ENCODE results near the gene ZNF599.
"Not testable (repeated sequence)": the region's sequence is repeated elsewhere in the genome, so short reads cannot be mapped to it uniquely, and the experiment has no call there.

The ZNF599 gene

DNA sequence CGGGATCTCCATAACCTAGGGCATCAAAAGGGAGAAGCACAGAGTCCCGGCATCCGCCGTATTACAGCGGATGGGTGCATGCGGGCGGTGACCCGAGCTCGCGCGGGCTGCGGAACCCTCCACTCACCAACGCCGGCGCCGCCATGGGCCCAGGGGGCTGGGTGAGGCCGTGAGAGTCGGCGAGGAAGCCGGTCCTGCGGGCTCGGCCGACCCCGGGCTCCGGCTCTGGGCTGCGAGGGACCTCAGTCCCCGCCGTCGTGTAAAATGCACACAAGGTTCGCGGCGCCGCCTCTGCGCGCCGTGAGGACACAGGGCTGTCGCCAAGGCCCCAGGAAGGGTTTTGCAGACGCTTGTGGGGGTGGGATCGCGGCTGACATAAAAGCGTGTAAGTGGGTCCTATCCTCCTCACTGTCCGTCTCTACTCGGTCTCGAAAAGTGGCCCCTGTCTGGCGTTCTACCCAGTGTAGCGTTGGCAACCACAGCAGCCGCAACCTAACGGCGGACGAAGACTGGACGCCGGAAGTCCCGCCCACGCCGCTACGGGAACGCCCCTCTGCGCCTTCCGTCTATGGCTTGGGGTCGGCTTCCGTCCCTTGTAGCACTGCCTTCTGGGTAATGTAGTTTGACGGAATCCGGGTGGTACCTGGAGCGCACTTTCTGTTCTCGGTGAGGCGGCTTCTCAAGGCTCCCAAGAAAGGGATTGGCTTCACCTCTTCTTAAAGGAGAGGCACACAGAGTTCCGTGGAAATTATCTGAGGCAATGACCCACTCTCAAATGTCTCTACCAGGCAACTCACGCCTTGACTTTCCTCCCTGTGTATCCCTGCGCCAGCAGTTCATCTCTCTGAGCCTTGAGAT lies at the start of gene ZNF599:
Gene ZNF599, minus strand, starts transcription at position 519 of the 858 bp plus-strand sequence. Its CDS starts 374 bp downstream, at position 145.
- DNase-seq, result peak; percentile 79 to 84

DNA sequence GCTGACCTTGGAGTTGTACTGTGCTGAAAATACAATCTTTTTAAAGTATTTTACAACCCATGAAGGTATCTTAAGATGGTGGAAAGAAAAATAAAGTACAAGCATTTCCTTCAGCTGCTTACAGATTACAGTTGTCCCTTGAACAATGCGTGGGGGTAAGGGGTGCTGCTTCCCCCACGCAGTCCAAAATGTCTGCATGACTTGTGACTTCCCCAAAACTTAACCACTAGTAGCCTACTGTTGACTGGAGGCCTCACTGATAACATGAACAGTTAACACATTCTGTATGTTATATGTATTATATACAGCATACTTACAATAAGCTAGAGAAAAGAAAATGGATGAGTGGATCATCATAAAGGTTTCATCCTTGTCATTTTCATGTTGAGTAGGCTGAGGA lies 45.3 kb upstream of the ZNF599 start:
- DNase-seq, result no peak

DNA sequence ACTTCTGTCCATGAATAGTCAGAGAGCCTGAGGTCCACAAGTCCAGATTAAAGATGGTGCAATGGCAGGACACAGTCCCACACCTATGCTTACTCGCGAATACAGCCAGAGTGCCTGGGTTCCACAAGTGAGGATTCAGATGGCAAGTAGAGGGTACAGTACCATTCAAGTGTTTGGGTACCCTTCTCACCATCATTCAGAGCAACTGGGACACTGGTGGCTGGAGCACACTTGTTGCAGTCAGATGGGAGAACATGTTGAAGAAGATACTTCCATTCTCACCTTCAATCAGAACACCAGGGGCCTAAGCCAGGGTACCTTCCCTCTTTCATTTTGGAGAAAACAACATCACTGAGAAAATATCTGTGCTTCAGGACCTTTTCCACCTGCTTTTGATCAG lies 43.7 kb upstream of the ZNF599 start:
- DNase-seq, result no peak

- DNase-seq, result no peak
Measured at GRCh38 chr19:34808566-34808965, 35.6 kb upstream of the ZNF599 start.

DNA sequence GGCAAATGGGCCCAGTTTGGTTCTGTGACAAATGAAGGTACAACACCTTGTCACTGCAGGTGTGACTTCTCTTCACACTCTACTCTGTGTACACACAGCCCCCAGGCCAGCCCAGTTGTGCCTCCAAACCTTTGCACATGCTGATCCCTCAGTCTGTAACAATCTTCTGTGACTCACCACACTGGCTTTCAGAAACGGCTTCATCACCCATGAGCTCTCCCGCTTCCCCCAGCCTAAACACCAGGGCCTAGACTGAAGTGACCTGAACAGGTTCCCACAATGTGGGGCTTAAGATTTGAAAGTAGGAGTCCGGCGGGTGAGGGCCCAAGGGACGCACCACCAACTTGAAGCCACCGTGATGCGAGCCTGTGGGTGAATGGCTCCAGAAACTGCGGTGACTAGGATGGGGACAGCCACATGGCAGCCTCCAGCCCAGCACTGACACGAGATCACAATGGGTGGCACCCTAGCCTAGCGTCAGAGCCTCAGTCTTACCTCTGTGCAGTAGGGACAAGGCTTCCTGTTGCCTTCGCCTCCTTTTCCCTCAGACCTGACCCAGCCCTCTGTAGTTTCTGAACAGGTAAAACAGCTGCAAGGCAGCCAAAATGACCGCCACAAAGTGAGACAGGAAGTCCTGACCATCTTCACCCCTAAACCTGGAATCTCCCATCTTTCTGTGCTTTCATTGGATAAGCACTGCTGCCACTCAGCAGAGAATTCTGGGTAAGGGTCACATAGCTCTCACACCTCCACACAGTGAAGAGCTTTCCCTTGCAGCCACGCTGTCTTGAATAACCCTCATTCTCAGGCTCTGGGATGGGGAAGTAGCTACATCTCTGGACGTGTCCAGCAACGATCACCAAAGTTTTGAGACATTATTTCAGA lies 34.2 kb upstream of the ZNF599 start:
- DNase-seq, result no peak

DNA sequence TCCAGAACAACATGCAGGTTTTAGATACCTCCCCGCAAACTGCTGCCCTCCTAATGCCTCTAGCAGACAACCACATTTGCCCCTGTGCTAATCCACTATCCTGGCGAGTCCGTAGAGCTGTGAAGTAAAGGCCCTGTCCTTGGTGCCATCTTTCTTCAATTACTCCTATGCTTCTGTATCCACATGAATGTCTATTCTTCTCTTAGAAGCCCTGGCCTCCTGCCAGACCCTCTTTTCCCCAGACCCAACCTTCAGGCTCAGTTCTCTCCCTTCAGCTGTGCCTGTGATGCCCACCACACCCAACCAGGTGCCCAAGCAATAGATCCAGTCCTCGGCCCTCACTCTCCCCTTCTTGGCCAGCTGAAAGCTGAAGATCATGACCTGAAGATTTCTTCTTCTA lies 31.1 kb upstream of the ZNF599 start:
- no peak for DNase-seq

GRCh38 chr19:34796953-34797352 lies 23.9 kb upstream of the ZNF599 start:
- not testable (repeated sequence) for DNase-seq

DNA sequence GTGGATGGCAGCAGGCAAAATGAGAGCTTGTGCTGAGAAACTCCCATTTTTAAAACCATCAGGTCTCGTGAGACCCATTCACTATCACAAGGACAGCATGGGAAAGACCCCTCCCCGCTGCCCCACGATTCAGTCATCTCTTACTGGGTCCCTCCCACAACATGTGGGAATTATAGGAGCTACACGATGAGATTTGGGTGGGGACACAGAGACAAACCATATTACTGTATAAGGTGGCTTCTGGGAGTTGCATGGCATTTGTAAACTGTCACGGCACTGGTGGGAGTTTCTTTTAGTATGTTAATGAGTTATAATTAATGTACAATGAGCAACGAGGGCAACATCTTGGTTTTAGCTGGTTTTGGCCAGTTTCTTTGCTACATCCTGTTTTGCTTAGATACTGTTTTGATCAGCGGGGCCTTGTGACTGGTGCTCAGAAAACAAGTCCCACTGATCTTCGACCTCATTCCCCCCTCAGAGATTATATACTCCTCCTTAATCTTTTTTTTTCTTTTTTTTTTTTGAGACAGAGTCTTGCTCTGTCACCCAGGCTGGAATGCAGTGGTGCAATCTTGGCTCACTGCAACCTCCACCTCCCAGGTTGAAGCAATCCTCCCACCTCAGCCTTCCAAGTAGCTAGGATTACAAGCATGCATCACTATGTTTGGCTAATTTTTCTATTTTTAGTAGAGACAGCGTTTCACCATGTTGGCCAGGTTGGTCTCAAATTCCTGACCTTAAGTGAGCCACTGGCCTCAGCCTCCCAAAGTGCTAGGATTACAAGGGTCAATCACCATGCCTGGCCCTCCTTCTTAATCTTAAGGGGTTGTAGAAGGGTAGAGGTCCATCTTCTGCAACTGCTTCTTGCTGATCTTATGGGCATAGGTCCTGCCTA lies 21.3 kb upstream of the ZNF599 start:
- no peak for DNase-seq

GRCh38 chr19:34793565-34793964 lies 20.6 kb upstream of the ZNF599 start:
- DNase-seq, result no peak

DNA sequence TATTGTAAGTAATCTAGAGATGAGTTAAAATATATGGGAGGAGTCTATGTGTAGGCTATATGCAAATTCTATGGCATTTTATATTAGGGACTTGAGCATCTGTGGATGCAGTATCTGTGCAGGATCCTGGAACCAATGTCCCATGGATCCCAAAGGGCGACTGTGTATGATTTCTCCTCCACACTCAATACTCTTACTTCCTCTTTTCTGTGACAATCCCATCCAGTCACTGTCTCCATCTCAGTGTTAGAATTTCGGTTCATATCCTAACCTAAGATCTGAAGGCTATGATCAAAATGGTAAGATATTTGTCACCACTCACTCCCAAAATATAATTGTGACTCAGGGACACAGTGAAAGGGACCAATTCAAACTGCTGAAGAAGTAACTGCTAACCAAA lies 15.1 kb upstream of the ZNF599 start:
- no peak for DNase-seq

GRCh38 chr19:34787059-34787824 lies 14.2 kb upstream of the ZNF599 start:
- no peak for DNase-seq

DNA sequence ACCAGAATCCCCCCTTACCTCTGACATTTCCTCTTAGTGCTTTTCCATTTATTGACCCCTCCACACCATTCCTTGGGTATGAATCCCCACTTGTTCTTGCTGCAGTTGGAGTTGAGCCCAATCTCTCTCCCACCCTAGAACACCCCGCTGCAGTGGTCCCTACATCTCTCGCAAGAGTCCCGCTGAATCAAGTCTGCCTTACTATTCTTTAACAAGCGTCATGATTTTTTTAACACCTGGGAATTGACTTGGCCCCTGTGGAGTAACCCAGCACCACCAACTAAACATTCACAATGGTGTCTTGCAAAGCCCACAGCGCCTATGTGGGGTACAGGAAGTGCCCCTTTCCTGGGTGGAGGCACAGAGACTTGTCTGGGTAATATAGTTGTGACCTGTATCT lies 13.2 kb upstream of the ZNF599 start:
- no peak for DNase-seq

DNA sequence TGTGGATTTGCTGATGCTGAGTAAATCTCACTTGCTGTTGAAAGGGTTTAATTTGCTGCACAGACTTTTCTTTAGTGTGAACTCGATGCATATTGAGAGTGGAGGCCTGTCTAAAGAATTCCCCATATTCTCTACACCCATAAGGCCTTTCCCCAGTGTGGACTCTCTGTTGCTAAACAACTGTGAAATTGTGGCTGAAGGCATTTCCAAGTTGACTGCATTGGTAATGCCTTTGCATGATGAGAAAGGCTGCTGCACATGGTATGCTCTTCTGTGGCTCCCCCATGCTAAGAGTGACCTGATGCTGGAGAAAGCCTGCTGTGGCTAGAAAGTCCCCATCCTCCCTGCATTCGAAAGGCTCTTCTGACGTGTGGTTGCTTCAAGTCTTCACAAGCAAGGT lies 6.6 kb upstream of the ZNF599 start:
- DNase-seq, result no peak

DNA sequence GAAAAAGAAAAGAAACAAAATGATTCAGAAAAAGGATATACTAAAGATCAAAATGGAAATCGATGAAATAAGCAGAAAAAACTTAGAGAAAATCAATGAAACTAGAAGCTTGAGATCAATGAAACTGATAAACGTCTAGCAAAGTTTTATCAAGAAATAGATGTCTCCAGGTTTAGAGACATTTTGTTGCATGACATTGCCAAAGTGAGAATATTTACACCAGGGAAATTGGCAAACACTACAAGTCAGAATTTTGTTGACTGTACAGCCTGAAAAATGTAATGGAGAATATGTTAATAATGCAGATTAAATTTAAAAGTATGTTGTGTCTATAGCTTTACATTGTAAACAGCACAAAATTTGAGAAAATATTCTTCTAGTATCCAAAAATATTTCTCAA lies 5.3 kb upstream of the ZNF599 start:
- DNase-seq, result no peak

DNA sequence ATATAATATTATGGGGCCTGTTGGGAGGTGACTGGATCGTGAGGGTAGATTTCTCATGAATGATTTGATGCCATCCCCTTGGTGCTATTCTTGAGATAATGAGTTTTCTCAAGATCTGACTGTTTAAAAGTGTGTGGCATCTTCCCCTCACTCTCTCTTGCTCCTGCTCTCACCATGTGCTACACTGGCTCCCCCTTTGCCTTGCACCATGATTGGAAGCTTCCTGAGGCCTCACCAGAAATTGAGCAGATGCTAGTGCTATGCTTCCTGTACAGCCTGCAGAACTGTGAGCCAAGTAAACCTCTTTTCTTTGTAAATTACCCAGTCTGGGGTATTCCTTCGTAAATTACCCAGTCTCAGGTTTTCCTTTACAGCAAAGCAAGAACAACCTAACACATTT lies 1.8 kb upstream of the ZNF599 start:
- DNase-seq, result no peak

DNA sequence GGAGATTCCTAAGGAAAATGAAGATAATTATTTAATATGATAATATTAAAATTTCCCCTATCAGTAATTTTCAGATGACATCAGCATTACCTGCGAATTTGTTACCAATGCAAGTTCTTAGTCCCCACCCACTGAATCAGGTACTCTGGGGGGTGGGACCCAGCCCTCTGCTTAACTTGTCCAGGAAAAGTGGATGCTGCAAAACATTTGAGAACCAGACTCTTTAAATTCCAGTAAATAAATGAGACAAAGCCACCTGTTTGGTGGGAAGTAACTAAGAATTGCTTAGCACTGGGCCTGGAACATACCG lies 495 bp upstream of the ZNF599 start:
- no peak for DNase-seq

- DNase-seq, result no peak
Measured at GRCh38 chr19:34767951-34768350, 5.1 kb downstream of the ZNF599 start.

DNA sequence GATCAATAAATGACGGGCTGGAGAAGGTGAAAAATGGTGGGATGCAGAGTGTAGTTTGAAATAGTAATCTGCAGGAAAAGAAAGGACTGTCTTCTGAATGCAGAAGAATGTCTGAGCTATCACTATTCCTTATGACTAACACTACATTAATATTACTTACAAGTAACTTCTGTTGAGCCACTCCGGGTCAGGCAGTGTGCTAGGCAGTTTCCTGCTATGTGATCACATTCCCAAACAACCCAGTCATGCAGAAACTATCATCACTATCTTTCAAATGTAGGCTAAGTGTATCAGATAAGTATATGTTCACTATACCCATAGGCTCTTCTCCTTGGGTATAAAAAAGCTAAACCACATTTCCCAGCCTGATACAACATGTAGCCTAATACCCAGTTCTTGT lies 6.6 kb downstream of the ZNF599 start:
- no peak for DNase-seq

- DNase-seq, result no peak
Measured at GRCh38 chr19:34759218-34759917, 13.6 kb downstream of the ZNF599 start.

GRCh38 chr19:34757441-34757840 lies 15.6 kb downstream of the ZNF599 start:
- DNase-seq, result no peak

GRCh38 chr19:34744896-34745690 lies 27.9 kb downstream of the ZNF599 start:
- no peak for DNase-seq
